Measurements from ENCODE around the gene CNTN4.

DNA sequence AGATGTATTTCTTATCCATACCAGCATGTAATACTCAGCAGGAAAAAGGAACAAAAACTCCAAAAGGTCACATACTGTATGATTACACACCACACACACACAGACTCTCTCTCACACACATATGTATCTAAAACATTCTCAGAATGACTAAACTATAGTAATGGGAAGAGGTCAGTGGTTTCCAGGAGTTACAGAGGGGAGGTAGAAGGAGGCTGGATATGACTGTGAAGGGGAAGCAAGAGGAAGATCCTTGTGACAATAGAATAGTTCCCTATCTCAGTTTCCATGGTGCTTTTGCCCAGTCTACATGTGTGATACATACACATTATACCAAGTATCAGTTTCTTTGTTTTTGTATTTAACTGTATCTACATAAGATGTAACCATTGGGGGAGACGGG, 821.4 kb downstream of the CNTN4 start:
- TF ChIP-seq, protein P1, sequence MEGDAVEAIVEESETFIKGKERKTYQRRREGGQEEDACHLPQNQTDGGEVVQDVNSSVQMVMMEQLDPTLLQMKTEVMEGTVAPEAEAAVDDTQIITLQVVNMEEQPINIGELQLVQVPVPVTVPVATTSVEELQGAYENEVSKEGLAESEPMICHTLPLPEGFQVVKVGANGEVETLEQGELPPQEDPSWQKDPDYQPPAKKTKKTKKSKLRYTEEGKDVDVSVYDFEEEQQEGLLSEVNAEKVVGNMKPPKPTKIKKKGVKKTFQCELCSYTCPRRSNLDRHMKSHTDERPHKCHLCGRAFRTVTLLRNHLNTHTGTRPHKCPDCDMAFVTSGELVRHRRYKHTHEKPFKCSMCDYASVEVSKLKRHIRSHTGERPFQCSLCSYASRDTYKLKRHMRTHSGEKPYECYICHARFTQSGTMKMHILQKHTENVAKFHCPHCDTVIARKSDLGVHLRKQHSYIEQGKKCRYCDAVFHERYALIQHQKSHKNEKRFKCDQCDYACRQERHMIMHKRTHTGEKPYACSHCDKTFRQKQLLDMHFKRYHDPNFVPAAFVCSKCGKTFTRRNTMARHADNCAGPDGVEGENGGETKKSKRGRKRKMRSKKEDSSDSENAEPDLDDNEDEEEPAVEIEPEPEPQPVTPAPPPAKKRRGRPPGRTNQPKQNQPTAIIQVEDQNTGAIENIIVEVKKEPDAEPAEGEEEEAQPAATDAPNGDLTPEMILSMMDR (IDR thresholded peaks at IDR 0.05) = no peak
- no peak for TF ChIP-seq POLR2A (IDR thresholded peaks at IDR 0.05)

Data from body of pancreas (tissue), 4 donors.